SKM-1 (cell line): ENCODE measurements around the gene JAKMIP1.

ENCODE experiments used
- DNase-seq: peaks from one replicate; lab custom pipeline; 2025; ENCODE audit not compliant: unreplicated experiment; lab: John Stamatoyannopoulos, UW

Gene JAKMIP1

DNA sequence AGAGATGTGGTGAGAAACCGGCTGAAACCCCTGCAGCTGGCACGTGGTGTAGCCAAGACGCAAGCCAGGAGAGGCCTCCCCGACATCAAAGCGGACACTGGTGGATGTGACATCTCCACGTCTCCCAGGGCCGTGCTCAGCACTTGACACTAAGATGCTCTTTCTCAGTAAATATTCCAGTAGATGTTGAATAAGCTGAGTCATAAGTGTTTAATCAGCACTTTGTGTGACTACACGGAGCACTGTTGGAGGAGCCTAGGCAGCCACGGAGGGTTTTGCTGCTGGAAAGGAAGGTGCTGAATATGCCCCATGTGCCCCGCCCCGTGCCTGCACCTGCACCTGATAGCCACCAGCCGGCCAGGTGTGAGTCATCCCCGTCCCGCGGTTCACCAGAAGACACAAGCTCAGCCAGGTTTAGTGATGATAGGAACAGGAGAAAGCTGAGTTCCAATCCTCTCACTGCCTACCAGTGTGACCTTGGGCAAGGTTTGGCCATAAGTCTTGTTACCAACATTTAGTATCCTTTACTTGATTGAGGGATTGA, 153.1 kb downstream of the JAKMIP1 start:
- DNase-seq, result no peak

DNA sequence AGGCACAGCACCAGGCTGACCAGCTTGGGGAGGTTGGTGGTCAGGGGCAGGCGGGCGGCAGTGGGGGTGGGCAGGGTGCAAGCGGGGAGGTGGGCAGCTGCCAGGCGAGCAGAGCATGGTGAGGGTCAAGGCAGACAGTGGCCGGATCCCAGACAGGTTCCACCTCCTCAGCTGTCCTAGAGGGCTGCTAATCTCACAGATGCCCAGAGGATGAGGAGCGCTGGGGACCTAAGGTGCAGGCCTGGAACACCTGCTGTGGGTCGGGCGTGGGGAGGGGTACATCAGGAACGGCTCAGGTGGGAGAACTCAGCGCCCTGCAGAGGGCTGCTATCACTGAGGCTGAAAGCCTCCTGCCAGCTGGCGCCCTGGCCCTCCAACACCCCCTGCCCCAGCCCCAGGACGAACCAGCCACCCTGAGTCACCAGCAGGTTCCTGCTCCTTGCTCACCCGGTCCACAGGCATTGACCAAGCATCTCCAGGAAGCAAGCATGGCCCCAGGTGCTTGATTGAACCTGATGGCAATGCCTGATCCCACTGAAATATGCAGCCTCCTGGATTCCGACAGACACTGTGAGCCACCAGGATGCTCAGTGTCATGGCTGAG, 153.7 kb downstream of the JAKMIP1 start:
- no peak for DNase-seq

DNA sequence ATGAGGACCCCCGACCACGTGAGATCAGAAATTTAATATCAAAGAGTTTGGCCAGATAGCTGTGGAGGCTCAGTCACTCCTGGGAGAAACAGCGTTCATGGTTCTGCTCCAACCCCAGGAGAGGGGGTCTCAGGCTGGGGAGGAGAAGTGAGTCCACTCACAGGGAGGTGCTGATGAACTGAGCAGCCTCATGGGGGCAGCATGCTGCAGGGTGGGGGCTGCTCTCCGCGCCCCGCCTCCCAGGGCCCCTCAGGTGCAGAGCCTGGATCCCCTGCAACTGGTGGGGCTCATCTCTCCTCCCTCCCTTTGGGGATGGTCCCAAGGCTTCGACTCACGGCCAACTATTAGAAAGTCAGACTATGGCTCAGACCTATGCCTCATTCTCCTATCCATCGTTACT, 155.5 kb downstream of the JAKMIP1 start:
- DNase-seq, result no peak

DNA sequence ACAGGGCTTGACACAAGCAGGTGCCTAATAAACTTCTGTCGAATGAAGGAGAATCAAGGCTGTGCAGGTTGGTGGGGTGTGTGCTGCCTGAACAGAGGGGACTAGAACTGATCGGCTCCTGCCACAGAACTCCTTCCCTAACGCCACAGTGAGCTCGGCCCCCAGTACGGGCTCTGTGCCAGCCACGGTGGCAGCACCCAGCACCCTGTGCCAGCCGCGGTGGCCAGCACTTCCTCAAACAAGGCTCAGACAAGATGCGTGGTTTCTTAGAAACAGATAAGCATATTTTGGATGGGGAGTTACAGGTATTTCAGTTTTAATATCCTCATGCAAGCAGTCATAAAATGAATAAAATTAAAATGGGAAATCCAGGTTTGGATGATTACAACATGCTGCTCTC, 156.1 kb downstream of the JAKMIP1 start:
- no peak for DNase-seq

DNA sequence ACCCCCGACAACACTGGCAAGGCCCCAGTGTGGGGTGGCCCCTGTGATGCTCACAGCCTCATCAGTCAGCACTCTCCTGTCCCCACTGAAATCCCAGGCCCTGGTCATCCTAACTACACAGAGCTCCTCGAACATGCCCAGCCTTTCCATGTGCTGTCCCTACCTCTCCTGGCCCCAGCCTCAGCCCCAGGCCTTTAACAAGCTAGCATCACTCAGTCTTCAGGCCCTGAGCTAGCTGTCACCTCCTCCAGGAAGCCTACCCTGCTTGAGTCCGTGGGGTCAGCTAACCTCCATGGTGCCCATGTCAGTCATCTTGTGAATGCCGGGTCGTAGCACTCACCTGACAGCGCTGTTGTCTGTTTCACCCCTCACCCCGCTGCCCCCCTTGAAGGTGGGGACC, 156.5 kb downstream of the JAKMIP1 start:
- no peak for DNase-seq

DNA sequence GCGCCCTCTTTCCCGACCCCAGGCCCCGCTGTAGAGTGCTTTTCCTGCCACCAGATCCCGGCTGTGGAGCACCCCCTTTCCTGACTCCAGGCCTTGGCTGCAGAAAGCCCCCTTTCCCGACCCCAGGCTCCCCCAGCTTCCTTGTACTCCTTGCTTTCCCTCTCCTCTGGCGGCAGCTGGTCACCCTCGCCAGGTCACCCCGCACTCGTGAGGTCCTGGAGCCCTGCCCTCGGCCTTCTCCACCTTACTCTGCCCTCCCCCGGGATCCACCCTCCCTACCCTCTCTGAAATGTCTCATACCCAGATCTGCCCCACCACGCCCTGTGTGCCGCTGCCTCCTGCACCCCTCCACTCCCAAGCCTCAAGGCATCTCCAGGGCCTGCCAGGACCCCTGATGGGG, 157.2 kb downstream of the JAKMIP1 start:
- DNase-seq, result no peak

DNA sequence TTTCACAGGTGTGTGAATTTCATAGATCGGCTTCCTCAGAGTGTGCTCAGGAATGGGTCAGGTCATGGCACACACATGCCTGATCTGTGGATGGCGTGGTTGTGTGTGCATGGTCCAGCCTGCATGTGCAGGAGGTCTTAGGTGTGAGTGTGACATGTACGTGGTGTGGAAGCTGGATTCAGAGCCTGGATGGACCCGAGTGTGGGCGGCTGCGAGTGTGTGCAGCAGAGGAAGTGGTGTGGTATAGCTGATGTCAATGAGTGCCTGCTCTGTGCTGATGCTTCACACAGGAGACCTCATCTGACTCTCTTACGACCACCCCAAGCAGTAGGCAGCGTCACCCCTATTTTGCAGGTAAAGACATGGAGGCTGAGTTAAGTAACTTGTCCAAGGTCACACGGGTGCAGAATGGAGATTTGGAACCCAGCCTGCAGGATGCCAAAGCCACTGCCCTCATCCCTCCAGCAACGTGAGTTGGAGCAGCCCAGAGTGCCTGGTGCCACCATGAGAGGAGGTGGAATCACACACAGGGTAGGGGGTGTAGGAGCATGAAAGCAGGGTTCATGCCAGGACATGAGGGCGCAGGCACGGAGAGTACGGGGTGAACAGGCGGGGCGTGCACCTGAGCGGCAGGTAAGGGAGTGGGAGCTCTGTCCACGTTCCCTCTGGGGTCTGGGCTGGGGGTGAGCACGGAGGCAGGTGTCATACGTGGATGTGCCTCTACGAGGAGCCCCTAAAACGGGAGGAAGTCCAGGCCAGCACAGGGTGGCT, 157.9 kb downstream of the JAKMIP1 start:
- no peak for DNase-seq

DNA sequence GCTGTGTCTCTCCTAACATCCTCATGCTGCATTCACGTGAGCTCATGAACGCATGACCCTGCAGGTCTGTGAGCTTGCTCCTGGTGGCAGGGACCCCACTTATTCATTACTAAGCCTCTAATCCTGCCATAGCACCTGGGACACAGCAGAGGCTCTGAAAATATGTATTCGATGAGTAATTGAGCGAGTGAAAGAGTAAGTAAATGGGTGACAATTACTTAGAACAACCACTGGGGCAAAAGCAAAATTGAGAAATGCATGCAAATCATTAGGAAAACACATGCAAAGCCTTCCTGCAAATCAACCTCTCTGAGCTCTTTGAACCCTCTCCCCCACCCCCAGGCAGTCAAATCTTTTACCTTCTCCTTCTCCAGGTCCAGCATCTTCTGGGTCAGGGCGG, 158.5 kb downstream of the JAKMIP1 start:
- no peak for DNase-seq

DNA sequence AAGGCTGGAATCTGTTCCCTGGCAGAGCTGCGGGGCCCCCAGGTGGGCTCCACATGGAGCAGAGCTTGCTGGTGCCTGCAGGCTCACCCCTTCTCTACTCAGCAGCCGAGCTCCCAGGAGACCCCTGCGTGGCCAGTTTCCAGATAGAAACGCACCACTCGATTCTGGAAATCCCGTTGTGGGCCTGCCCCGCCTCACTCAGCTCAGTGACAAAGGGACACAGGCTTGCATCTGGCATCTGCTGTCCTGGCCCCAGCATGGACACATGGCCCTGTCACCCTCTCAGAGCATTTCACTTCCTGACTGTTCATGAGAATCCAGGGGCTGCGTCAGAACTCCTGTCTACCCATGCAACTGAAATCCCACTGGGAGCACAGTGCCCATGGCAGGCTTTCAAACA, 161.6 kb downstream of the JAKMIP1 start:
- no peak for DNase-seq

DNA sequence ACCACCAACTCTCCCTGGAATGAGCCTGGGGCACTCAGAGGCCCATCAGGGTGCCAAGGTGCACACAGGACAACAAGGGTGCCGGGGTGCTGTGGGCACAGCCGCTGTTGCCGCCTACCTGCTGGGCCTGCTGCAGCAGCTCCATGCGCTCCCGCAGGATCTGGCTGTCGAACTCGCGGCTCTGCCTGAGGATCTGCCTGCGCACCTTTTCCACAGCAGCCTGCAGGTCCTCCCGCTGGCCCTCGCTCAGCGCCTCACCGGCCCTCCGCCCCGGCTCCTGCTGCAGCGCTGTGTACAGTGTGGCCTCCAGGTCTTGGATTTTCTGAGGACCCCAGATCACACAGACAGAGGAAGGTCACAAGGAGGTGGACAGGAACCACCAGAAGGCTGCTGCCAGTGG, 164.6 kb downstream of the JAKMIP1 start:
- DNase-seq, result no peak

DNA sequence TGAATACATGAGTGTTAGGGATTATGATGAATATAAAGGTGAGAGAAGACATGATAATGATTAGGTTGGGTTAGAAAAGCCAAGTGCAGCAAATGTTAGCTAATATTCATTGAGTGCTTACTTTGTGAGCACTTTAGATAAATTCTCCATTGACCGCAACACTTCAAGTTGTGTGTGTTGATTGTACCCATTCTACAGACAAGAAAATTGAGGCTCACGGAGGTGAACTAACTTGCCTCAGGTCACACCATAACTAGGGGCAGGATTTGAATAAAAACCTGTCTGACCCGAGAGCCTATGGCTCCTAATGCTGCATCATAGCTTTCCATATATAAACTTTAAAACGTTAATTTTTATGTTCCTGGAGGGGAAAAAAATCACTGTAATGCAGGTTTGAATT, 167.0 kb downstream of the JAKMIP1 start:
- DNase-seq, result no peak

DNA sequence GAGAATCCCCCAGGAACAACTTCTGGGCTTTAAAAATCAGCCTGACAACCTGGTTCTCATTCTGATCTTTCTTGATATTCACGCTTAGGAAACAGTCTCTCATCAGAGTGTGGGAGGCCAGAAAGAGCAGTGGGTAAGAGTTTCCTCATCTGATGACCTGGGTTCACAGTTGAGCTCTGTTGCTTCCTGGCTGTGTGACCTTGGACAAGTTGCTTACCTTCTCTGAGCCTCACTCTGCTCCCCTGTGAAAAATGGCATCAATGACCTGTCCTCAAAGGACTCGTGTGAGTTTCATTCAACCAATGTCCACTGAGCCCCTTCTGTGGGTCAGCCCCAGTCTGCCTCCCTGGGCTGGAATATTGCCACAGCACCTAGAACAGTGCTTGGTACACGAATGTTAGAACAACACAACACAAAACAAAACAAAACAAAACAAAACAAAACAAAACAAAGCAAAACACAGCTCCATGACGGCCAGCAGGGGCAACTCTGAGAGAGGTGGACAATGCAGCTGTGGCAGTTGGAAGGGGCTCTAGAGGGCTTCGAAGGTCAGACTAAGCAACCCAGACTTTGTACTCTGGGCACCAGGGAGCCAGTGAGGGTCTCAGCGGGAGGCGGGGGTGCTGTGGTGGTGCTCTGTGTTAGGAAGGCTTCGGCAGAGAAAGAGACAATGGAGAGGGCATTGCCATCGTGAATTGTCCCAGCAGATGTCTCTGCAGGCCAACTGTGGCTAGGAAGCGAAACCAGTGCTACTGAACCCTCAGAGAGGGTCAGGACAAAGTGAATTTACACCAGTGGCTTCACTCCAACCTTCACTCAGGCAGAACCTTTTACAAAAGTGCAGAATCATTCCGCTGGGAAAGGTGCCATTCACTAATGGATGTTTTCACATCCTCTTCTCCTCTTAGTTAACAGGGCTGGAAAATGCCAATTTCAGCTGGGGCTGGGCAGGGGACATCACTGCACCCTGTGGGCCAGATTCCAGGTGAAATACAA, 167.8 kb downstream of the JAKMIP1 start:
- no peak for DNase-seq

DNA sequence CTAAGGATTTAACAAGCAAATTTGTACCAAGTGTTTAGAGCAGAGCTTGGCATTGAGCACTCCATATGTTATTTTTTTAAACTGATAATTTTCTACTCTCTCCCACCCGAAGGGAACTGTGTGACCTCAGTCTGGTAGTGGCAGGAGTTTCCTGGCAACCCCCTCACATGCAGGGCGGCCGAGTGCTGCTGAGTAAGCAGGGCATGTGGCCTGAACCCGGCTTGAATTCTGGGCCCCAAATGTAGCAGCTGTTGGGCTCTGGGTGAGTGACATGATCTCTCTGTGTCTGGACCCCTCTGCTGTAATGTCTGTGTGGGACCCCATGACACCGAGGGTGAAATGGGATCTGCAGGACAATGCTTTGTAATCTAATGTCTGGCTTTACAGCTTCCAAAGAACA, 168.5 kb downstream of the JAKMIP1 start:
- no peak for DNase-seq

DNA sequence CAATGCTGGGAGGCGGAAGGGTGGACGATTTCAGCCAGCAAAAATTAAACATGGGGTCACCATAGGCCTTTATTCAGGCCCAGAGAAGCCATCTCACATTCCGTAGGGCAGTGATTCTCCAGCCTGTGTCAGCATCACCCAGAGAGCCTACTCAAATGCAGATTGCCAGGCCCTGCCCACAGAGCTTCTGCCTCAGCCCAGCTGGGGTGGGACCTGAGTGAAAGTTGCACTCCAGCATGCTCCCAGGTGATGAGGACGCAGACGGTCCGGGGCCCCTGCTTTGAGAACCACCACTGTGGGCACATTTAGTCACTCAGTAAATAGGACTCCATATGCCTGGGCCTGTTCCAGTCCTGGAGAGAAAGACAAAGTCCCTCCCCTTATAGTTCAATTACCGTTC, 169.7 kb downstream of the JAKMIP1 start:
- DNase-seq, result no peak

DNA sequence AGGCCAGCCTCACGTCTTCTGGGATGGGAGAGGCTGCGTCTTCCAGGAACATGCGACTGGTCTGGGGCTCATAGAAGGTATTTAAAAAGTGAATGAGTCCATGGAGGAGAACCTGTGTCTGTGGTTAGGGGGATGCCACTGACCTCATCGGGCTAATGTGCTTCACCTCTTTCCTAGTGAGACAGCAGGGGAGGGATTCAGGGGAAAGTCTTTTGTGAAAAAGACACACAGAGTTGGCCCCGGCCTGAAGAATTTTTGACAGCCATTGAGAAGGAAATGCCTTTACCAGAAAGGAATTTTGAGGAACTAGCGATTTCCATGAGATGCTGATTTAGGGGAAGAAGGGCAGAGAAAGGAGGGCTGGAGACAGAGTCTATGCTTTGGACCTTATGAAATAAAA, 171.1 kb downstream of the JAKMIP1 start:
- DNase-seq, result no peak

DNA sequence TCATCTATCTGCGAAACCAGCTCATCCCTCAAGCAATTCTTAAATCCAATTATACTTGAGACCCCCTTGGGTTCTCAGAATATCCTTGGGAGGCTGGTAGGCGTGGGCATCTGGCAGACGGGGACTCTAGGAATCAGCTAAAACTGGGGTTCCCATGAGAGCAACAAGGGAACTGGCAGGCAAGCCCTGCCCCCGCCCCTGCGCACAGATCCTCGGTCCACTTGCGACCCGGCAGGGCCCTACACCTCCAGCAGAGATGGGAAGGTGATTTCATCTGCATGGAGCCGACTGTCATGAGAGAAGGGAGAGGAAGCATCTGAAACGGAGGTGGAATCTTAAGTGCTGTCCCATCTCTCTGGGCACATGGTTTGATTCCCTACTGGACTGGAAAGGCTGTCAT, 172.2 kb downstream of the JAKMIP1 start:
- no peak for DNase-seq

DNA sequence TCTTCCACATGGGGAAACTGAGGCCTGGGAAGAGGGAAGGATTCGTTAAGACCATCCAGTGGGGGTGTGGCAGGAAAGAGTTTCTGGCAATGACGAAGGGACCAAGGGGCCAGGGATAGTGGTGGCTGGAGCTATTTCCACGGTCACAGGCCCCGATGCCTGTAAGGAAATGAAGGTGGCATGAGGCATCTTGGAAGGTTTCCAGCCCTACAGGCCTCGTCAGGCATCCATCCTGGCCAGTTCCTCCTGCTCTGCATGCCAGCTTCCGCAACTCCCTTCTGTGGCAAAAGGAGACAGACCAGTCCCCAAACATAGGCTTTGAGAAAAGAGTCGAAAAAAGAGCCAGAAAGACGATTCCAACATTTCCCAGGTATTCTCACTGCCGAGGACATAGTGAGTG, 173.0 kb downstream of the JAKMIP1 start:
- DNase-seq, result no peak

DNA sequence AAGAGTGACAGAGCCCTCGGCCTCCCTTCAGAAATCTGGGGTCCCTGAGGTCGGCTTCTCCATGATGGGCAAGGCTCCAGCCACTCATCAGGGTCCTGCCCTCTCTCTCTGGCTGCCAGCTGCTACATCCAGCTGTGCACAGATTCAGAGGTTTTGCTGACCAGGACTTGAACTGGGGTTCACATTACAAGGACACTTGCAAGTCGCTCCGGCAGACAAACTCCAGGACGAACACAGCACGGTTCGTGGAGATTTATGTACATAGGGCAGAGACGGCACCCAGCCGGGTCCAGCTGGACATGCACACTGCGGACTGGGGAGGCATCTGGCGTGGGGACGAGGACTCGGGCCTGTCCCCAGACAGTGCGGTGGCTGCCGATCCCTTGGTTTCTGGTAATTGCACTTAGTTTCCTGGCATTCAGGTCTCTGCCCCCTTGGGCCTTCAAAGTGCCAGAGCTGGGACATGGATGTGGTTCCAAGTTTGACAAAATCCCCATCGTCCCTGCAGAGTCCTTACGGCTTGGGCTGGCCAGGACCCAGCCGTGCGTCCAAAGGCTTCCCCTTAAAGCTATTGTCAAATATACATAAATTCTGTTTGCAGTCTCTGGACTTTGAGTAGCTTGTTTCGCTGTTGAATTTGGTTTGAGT, 175.9 kb downstream of the JAKMIP1 start:
- no peak for DNase-seq

DNA sequence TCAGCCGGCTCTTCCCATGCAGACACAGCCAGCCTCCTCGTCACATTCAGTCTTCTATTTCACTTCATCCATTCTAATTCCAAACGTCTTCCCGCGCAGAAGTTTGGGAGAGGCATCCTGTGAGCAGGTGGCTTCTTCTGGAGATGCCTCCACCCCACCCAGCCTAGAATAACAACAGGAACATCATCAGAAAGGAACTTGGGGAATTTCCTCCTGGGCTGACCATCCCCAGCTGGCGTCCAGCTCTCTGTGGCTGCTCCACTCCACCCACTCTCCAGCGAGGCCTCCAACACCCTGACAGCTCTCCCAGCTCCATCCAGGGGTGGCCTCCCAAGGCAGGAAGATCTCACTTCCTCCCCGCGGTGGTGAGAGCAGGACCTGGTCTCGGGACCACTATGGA, 176.6 kb downstream of the JAKMIP1 start:
- no peak for DNase-seq

DNA sequence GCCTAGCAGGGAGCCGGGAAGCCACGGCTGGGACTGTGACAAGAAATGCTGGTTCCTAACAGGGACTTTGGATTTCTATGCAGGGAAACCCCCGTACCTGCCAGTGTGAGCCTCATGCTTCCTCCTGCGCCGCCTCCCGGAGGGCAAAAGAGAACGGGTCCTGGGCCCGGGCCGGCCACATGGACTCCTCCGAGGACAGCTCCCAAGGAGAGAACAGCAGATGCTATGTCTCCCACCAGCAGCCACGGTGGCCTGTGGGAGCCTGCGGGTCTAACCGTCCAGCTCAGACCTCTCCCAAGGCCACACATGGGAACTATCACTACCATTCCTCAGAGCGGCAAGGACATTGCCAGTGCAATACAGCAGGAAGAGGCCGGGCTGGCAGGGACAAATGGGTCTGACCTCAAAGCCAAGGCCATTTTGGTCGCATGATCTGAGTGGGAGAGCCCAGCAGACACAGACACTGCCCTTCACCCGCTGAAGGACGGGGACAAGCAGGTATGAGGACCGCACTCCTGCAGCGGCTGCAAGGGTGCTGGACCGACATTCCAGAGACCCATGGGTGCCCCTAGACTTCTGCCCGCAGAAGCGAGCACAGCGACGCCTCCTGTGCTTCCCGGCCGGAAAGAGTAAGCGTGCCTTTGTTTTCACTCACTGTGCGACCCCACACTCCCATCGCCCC, 177.6 kb downstream of the JAKMIP1 start:
- DNase-seq, result no peak
